Panc1 (cell line): ENCODE results near the gene SDK2. TPM values are rescaled to one million over a fixed set of nuclear protein-coding genes. Genes with fewer than 3 reads are reported as not detected.

Experiments
- ATAC-seq: fragments of 200-7000 bp; cut with Tn5 transposase; 2 replicates; pipeline ENCODE4 v1.9.1; 2020; ENCODE audit warnings: mild to moderate bottlenecking, moderate library complexity
- BruUV-seq: library from RNA; stranded (reverse); fragments of 400-500 nt; replicated peaks from 2 replicates; lab custom pipeline; 2021; lab: Mats Ljungman, UMichigan
- CTCF ChIA-PET: fragments of 300-600 bp; sonication (Branson Sonifier 250); formaldehyde crosslinking; loops from one replicate; lab custom pipeline; 2022; ENCODE audit warnings: antibody characterized with exemption; lab: Charles Lee
- POLR2A ChIA-PET: fragments of 300-600 bp; sonication (Branson Sonifier 250); formaldehyde crosslinking; loops from one replicate; lab custom pipeline; 2022; ENCODE audit warnings: antibody characterized with exemption; lab: Charles Lee
- DNase-seq: peaks from one replicate; pipeline ENCODE4 v3.0.0-alpha.2; 2010; ENCODE audit warnings: low read depth, low spot score
- H3K27ac ChIP-seq: 2 replicates; pipeline ENCODE4 v1.5.1; 2011; ENCODE audit warnings: mild to moderate bottlenecking, low read length, inconsistent platforms
- H3K27me3 ChIP-seq: fragments of 200-500 bp; sonication (Bioruptor generic); 2 replicates; pipeline ENCODE4 v1.6.0; 2014; ENCODE audit warnings: low read length, inconsistent platforms; ENCODE audit not compliant: control insufficient read depth, insufficient read depth
- H3K36me3 ChIP-seq: fragments of 200-500 bp; sonication (Bioruptor generic); 2 replicates; pipeline ENCODE4 v1.5.1; 2014; ENCODE audit warnings: inconsistent platforms, mild to moderate bottlenecking, low read length, moderate library complexity; ENCODE audit not compliant: control insufficient read depth, insufficient read depth
- H3K4me1 ChIP-seq: 2 replicates; pipeline ENCODE4 v1.5.1; 2011; ENCODE audit warnings: inconsistent platforms, mild to moderate bottlenecking, low read length, moderate library complexity; ENCODE audit not compliant: control insufficient read depth, insufficient read depth
- H3K4me3 ChIP-seq, 2 experiments: 2 replicates each; pipeline ENCODE4 v1.5.1; 2011 to 2012; ENCODE audit warnings: low read depth in 2 of 2, low read length in 2 of 2, mild to moderate bottlenecking in 2 of 2, inconsistent platforms in 1 of 2, moderate library complexity in 1 of 2
- H3K9me3 ChIP-seq: fragments of 200-500 bp; sonication (Bioruptor generic); 2 replicates; pipeline ENCODE4 v1.5.1; 2014; ENCODE audit warnings: low read depth, mild to moderate bottlenecking, inconsistent platforms, low read length, moderate library complexity; ENCODE audit not compliant: control insufficient read depth, insufficient read depth
- CTCF ChIP-seq: fragments of 450-650 bp; IDR thresholded peaks from 2 replicates; pipeline ENCODE4 v1.5.1; 2017; ENCODE audit warnings: mild to moderate bottlenecking
- POLR2AphosphoS5 ChIP-seq: IDR thresholded peaks from 2 replicates; pipeline ENCODE4 v1.6.1; 2012; ENCODE audit warnings: mild to moderate bottlenecking, low read depth, low read length, moderate library complexity
- REST ChIP-seq, 2 experiments: IDR thresholded peaks; 2 replicates each; pipeline ENCODE4 v1.6.1; 2011 to 2012; ENCODE audit warnings: low read depth in 2 of 2, control low read depth in 1 of 2, low read length in 1 of 2, mild to moderate bottlenecking in 1 of 2, moderate library complexity in 1 of 2; ENCODE audit not compliant: insufficient read depth in 1 of 2
- SIN3A ChIP-seq: IDR thresholded peaks from 2 replicates; pipeline ENCODE4 v1.6.1; 2012; ENCODE audit warnings: low read depth, mild to moderate bottlenecking, low read length, moderate library complexity, borderline replicate concordance; ENCODE audit not compliant: insufficient read depth
- TCF7L2 ChIP-seq: IDR thresholded peaks from 2 replicates; pipeline ENCODE4 v1.6.1; 2011; ENCODE audit warnings: mild to moderate bottlenecking, low read depth, low read length, inconsistent platforms
- in situ Hi-C: cut with HindIII; loops from 2 replicates; pipeline ENCODE4 v1.10.0; 2016; ENCODE audit warnings: low sequenced_read_pairs, low pct_unique_long_range_greater_than_20kb
- intact Hi-C: fragments of 100-400 bp; cut with micrococcal nuclease; formaldehyde crosslinking; loops from one replicate; pipeline ENCODE4 v1.10.0; 2022; ENCODE audit not compliant: unreplicated experiment
- total RNA-seq: library from RNA; stranded (reverse); gene quantifications from one replicate; pipeline ENCODE4 v1.2.1, GENCODE V29; 2021; ENCODE audit not compliant: unreplicated experiment

Gene SDK2
- total RNA-seq, 1 experiment from 2014 or later = 0.41 TPM

- in situ Hi-C loops = no loop called here
- TF ChIP-seq TCF7L2 = no peak
- TF ChIP-seq CTCF = no peak
- no peak for TF ChIP-seq SIN3A
- Histone ChIP-seq H3K9me3 (no peaks in the 10 kb centered on the region), H3K4me3 (no peak overlapping the region), H3K27me3 (no peaks in the 10 kb centered on the region), H3K27ac (no peak overlapping the region), H3K36me3 (no peaks in the 10 kb centered on the region), H3K4me1 (no peaks in the 10 kb centered on the region)
- ChIA-PET CTCF (no interaction called here), POLR2A (no interaction called here)
- no TSS peak for BruUV-seq
- intact Hi-C loops = no loop called here
- no peak for DNase-seq
- ATAC-seq = no peak
These were observed 20.4 kb downstream of the SDK2 start for GRCh38 chr17:73623818-73624217.

- no TSS peak for BruUV-seq
- no peak overlapping the region for H3K4me3 ChIP-seq
- H3K27me3 ChIP-seq = no peaks in the 10 kb centered on the region
- intact Hi-C loops = no loop called here
- ATAC-seq (no peak), DNase-seq (no peak)
- H3K4me1 ChIP-seq = no peaks in the 10 kb centered on the region
- H3K36me3 ChIP-seq = no peaks in the 10 kb centered on the region
- in situ Hi-C loops = no loop called here
- no peak overlapping the region for H3K27ac ChIP-seq
- POLR2A ChIA-PET = no interaction called here
- H3K9me3 ChIP-seq = no peaks in the 10 kb centered on the region
- CTCF ChIA-PET = no interaction called here
- TF ChIP-seq SIN3A = no peak
- no peak for TF ChIP-seq TCF7L2
- TF ChIP-seq CTCF = no peak
- TF ChIP-seq REST (IDR thresholded peaks at IDR 0.05; ENCODE audit: insufficient read depth in 1 of 2, low read depth in 2 of 2, low read length in 1 of 2) = no peak
- no peak for TF ChIP-seq POLR2AphosphoS5
These were observed 21.0 kb downstream of the SDK2 start for GRCh38 chr17:73623247-73623646.
